Peyer's patch (tissue), 4 donors: ENCODE results near the gene MTMR3. TPM values are rescaled to one million over a fixed set of nuclear protein-coding genes. Genes with fewer than 3 reads are reported as not detected.

ENCODE experiments used
- DNase-seq, 3 donors: peaks; one replicate each; pipeline ENCODE4 v3.0.0-alpha.2; 2017 to 2019
- H3K27ac ChIP-seq, 4 donors: fragments of 200-600 bp; sonication (generic); one replicate each; pipeline ENCODE4 v1.5.1; 2016 to 2019
- H3K27me3 ChIP-seq, 2 donors: fragments of 200-600 bp; sonication (generic); one replicate each; pipeline ENCODE4 v1.5.1; 2019
- H3K36me3 ChIP-seq, 3 donors: fragments of 200-600 bp; sonication (generic); one replicate each; pipeline ENCODE4 v1.5.1; 2016 to 2019
- H3K4me1 ChIP-seq, 4 donors: fragments of 200-600 bp; sonication (generic); one replicate each; pipeline ENCODE4 v1.5.1; 2016 to 2019
- H3K4me3 ChIP-seq, 4 donors: fragments of 200-600 bp; sonication (generic); 1 replicate in 3 of 4; 2 replicates in 1 of 4; pipeline ENCODE4 v1.5.1; 2016 to 2019; ENCODE audit warnings: mild to moderate bottlenecking in 1 of 4
- H3K9me3 ChIP-seq, 4 donors: fragments of 200-600 bp; sonication (generic); one replicate each; pipeline ENCODE4 v1.5.1; 2016 to 2019; ENCODE audit warnings: mild to moderate bottlenecking in 1 of 4
- POLR2A ChIP-seq, 2 donors: fragments of 450-650 bp; IDR thresholded peaks; one replicate each; pipeline ENCODE4 v1.5.1; 2017; ENCODE audit warnings: antibody characterized with exemption in 2 of 2, mild to moderate bottlenecking in 2 of 2, moderate library complexity in 2 of 2
- total RNA-seq, 4 donors: library from RNA; depleted of rRNA; stranded (reverse); fragments of >200 nt; gene quantifications; one replicate each; pipeline ENCODE4 v1.1.0, GENCODE V29; 2016
- TF ChIP-seq, protein P1 (sequence below), 6 experiments: fragments of 450-650 bp in 4 of 6; fragments of 200-600 bp in 2 of 6; sonication (generic) in 1 of 6; IDR thresholded peaks; one replicate each; pipeline ENCODE4 v1.5.1; 2017 to 2019; ENCODE audit warnings: antibody characterized with exemption in 6 of 6, mild to moderate bottlenecking in 3 of 6, moderate library complexity in 1 of 6

The MTMR3 gene
- total RNA-seq, 4 donors from 2014 or later = 49.4 to 97.8 (median 84.0) TPM

DNA sequence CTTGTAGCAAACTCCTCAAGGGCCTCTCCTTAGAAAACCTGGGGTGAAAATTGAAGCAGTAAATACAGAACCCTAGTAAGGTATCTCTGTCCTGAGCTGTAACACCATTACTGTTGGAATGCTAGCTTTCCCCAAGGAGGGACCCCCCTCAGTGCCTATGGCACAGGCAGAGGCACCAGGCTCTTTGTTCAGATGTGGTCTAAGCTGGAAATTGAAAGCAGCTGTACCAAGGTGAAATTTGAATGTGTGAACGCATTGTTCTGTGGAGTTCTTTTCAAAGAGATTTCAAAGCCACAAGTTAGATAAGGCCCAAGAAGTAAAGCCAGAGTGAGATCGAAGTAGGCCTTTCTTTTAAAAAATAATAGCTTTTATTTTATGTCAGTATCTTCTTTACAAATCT, 125.4 kb downstream of the MTMR3 start:
- Histone ChIP-seq H3K4me3 (no peak overlapping the region), H3K36me3 (peaks cover 0 to 79% (median 0%) of the 10 kb centered on the region in 3 donors), H3K27me3 (no peaks in the 10 kb centered on the region), H3K9me3 (no peaks in the 10 kb centered on the region), H3K4me1 (no peaks in the 10 kb centered on the region), H3K27ac (no peak overlapping the region)
- no peak for DNase-seq
- TF ChIP-seq, protein P1, sequence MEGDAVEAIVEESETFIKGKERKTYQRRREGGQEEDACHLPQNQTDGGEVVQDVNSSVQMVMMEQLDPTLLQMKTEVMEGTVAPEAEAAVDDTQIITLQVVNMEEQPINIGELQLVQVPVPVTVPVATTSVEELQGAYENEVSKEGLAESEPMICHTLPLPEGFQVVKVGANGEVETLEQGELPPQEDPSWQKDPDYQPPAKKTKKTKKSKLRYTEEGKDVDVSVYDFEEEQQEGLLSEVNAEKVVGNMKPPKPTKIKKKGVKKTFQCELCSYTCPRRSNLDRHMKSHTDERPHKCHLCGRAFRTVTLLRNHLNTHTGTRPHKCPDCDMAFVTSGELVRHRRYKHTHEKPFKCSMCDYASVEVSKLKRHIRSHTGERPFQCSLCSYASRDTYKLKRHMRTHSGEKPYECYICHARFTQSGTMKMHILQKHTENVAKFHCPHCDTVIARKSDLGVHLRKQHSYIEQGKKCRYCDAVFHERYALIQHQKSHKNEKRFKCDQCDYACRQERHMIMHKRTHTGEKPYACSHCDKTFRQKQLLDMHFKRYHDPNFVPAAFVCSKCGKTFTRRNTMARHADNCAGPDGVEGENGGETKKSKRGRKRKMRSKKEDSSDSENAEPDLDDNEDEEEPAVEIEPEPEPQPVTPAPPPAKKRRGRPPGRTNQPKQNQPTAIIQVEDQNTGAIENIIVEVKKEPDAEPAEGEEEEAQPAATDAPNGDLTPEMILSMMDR (IDR thresholded peaks at IDR 0.05) = no peak
- no peak for TF ChIP-seq POLR2A (IDR thresholded peaks at IDR 0.05)

DNA sequence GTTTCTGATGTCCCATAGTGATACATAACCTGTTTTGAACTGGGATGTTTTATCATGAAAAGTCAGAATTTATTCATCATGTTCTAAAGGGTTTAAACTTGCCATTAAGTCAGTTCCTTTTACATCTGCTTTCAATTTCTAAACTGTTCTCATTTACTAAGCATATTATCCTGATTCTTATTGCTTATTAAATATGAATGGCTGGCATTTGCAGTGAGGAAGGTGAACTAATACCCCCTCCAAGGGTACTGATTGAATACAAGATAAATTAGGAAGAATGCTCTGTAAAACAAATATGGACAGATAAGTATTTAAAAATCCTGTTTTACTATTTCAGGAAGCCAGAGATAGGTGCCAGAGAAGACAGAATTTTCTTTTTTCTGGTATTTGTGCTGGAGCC, 126.5 kb downstream of the MTMR3 start:
- TF ChIP-seq, protein P1 (IDR thresholded peaks at IDR 0.05) = no peak
- no peak for TF ChIP-seq POLR2A (IDR thresholded peaks at IDR 0.05)
- no peak for DNase-seq
- Histone ChIP-seq H3K27ac (no peak overlapping the region), H3K4me1 (no peaks in the 10 kb centered on the region), H3K27me3 (no peaks in the 10 kb centered on the region), H3K36me3 (peaks cover 0 to 77% (median 0%) of the 10 kb centered on the region in 3 donors), H3K4me3 (no peak overlapping the region), H3K9me3 (no peaks in the 10 kb centered on the region)

DNA sequence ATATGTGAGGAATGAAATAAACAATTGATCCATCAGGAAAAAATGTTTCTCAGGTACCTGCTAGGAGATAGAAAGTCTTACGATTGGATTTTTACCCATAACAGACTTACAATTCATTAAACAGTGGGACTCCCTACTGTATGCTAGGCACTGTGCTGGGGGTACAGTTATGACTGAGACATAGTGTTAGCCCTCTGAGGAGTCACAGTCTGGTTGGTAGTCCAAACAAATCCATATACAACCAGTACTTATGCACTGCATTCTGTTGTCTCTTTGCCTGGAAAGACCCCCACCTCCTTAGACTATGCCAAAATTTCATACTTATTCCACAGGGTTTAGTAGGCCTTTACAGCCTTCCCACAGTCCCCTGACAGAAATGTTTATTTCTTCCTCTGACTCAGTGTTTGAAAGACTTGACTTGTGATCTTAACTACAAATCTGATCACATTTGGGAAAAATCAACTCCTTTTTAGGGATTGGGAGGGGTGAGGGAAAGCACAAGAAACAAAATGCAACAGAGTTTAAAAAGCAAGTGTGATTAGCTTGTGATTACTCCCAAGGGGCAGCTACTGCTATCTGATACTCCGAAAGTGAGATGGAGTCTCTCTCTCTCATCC, 127.9 kb downstream of the MTMR3 start:
- peaks cover 0 to 89% (median 0%) of the 10 kb centered on the region in 3 donors for H3K36me3 ChIP-seq
- H3K9me3 ChIP-seq = no peaks in the 10 kb centered on the region
- no peak overlapping the region for H3K4me3 ChIP-seq
- no peaks in the 10 kb centered on the region for H3K4me1 ChIP-seq
- TF ChIP-seq, protein P1 (IDR thresholded peaks at IDR 0.05) = no peak
- no peaks in the 10 kb centered on the region for H3K27me3 ChIP-seq
- DNase-seq = no peak
- H3K27ac ChIP-seq = no peak overlapping the region

DNA sequence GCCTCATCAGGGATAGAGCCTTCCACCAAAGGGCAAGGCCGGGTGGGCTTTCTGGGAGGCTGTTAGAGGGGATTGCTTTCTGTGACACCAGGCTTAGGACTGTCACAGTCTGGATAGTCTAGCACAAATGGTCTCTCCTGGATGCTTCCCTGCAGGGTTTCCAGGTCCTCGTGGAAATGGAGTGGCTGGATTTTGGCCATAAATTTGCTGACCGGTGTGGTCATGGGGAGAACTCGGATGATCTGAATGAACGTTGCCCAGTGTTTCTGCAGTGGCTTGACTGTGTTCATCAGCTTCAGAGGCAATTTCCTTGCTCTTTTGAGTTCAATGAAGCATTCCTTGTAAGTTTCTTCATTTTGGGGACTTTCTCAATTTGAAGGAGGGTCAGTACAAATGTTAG, 130.2 kb downstream of the MTMR3 start:
- H3K27ac ChIP-seq = no peak overlapping the region
- no peak overlapping the region for H3K4me3 ChIP-seq

DNA sequence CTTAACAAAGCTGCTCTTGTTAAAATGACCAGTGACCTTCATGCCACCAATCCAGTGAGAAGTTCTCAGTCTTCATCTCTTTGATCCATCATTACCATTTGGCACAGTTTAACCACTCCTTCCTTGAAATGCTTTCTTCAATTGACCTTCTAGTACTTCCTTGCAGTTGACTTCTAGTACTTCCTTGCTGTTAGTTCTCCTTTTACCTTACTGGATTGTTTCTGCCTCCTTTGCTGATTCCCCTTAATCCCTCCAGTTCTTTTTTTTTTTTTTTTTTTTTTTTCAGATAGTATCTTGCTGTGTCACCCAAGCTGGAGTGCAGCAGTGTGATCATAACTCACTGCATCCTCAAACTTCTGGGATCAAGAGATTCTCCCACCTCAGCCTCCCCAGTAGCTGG, 131.3 kb downstream of the MTMR3 start:
- Histone ChIP-seq H3K4me3 (no peak overlapping the region), H3K36me3 (peaks cover 0 to 88% (median 0%) of the 10 kb centered on the region in 3 donors), H3K4me1 (no peaks in the 10 kb centered on the region), H3K9me3 (no peaks in the 10 kb centered on the region), H3K27me3 (no peaks in the 10 kb centered on the region), H3K27ac (no peak overlapping the region)
- TF ChIP-seq POLR2A (IDR thresholded peaks at IDR 0.05) = no peak
- TF ChIP-seq, protein P1 (IDR thresholded peaks at IDR 0.05) = no peak
- no peak for DNase-seq

More for the DNA sequence above, 130.2 kb downstream of the MTMR3 start:
- Histone ChIP-seq H3K36me3 (peaks cover 0 to 88% (median 0%) of the 10 kb centered on the region in 3 donors), H3K27me3 (no peaks in the 10 kb centered on the region), H3K4me1 (no peaks in the 10 kb centered on the region), H3K9me3 (no peaks in the 10 kb centered on the region)
- no peak for DNase-seq
- TF ChIP-seq POLR2A (IDR thresholded peaks at IDR 0.05) = no peak
- TF ChIP-seq, protein P1 (IDR thresholded peaks at IDR 0.05) = no peak
